Measurements from ENCODE around the gene SETD1B.
A peak's percentile ranks its signal among the peaks of the same experiment; 100 is the strongest.
"Not testable (repeated sequence)": the region's sequence is repeated elsewhere in the genome, so short reads cannot be mapped to it uniquely, and the experiment has no call there.

SETD1B gene

GRCh38 chr12:121803861-121804416, at the start of gene SETD1B:
Gene SETD1B (plus strand): TSS chr12:121804009. CDS start chr12:121804738, 729 bp downstream.
- no peak for TF ChIP-seq CTCF (IDR thresholded peaks at IDR 0.05; ENCODE audit: extremely low read depth, missing control alignments)
- DNase-seq (ENCODE audit: low spot score): peak; percentile 70

GRCh38 chr12:121754836-121755235, 49.0 kb upstream of the SETD1B start:
- TF ChIP-seq CTCF (IDR thresholded peaks at IDR 0.05; ENCODE audit: extremely low read depth, missing control alignments): no peak
- DNase-seq (ENCODE audit: low spot score): no peak

GRCh38 chr12:121755591-121755990, 48.2 kb upstream of the SETD1B start:
- TF ChIP-seq CTCF (IDR thresholded peaks at IDR 0.05; ENCODE audit: extremely low read depth, missing control alignments): no peak

GRCh38 chr12:121758536-121758935, 45.3 kb upstream of the SETD1B start:
- DNase-seq (ENCODE audit: low spot score): not testable (repeated sequence)

More at GRCh38 chr12:121755591-121755990, 48.2 kb upstream of the SETD1B start:
- no peak for DNase-seq (ENCODE audit: low spot score)

GRCh38 chr12:121762269-121762668, 41.5 kb upstream of the SETD1B start:
- DNase-seq (ENCODE audit: low spot score): no peak
- no peak for TF ChIP-seq CTCF (IDR thresholded peaks at IDR 0.05; ENCODE audit: extremely low read depth, missing control alignments)

GRCh38 chr12:121764808-121765207, 39.0 kb upstream of the SETD1B start:
- no peak for DNase-seq (ENCODE audit: low spot score)
- TF ChIP-seq CTCF (IDR thresholded peaks at IDR 0.05; ENCODE audit: extremely low read depth, missing control alignments): no peak

- DNase-seq (ENCODE audit: low spot score): no peak
- TF ChIP-seq CTCF (IDR thresholded peaks at IDR 0.05; ENCODE audit: extremely low read depth, missing control alignments): no peak
Observed at GRCh38 chr12:121765573-121765972, 38.2 kb upstream of the SETD1B start.

GRCh38 chr12:121766290-121767039, 37.3 kb upstream of the SETD1B start:
- TF ChIP-seq CTCF (IDR thresholded peaks at IDR 0.05; ENCODE audit: extremely low read depth, missing control alignments): no peak
- DNase-seq (ENCODE audit: low spot score): no peak
